GM12891 (cell line): ENCODE data around the gene ANKDD1A.

Source experiments
- PAX5 ChIP-seq: IDR thresholded peaks from 2 replicates; pipeline ENCODE4 v1.6.1; 2011; ENCODE audit warnings: low read length, moderate library complexity, mild to moderate bottlenecking; ENCODE audit not compliant: insufficient read depth, severe bottlenecking
- POLR2A ChIP-seq: IDR thresholded peaks from 2 replicates; pipeline ENCODE4 v1.6.1; 2011; ENCODE audit warnings: low read depth, low read length, control low read depth
- POLR2AphosphoS5 ChIP-seq: IDR thresholded peaks from 2 replicates; pipeline ENCODE4 v1.6.1; 2011; ENCODE audit warnings: low read depth, low read length, control low read depth
- SPI1 ChIP-seq: IDR thresholded peaks from 2 replicates; pipeline ENCODE4 v1.6.1; 2011; ENCODE audit warnings: low read depth, low read length, control low read depth
- TAF1 ChIP-seq: IDR thresholded peaks from 2 replicates; pipeline ENCODE4 v1.6.1; 2011; ENCODE audit warnings: low read depth, low read length, control low read depth

DNA sequence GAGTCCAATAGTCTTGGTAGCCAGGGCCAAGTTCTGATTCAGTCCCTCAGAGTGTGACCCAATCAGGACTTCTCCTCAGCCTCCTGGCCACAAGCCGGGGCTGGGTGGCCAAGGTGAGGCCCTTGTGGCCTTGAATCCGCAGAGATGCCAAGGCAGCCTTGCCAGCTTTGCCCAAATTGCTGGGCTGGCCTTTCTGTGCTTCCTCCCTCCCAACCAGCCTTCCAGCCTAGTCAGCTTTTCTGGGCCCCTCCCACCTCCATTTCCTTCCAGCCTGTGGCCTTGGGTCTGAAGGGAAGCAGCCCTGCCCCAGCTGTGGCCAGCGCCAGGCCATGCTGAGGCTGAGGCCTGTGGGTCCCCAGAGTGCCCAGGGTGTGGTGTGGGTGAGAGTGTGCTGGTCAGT, 34.3 kb upstream of the ANKDD1A start:
- TF ChIP-seq POLR2AphosphoS5 (no peak), PAX5 (no peak), TAF1 (no peak), POLR2A (no peak), SPI1 (no peak)
